ENCODE data around the gene TPSAB1.
"Not testable (repeated sequence)": the region's sequence is repeated elsewhere in the genome, so short reads cannot be mapped to it uniquely, and the experiment has no call there.

GRCh38 chr16:1247903-1248537, 7.5 kb downstream of the TPSAB1 start:
- not testable (repeated sequence) for TF ChIP-seq POLR2A (IDR thresholded peaks at IDR 0.05)
- TF ChIP-seq, protein P1, sequence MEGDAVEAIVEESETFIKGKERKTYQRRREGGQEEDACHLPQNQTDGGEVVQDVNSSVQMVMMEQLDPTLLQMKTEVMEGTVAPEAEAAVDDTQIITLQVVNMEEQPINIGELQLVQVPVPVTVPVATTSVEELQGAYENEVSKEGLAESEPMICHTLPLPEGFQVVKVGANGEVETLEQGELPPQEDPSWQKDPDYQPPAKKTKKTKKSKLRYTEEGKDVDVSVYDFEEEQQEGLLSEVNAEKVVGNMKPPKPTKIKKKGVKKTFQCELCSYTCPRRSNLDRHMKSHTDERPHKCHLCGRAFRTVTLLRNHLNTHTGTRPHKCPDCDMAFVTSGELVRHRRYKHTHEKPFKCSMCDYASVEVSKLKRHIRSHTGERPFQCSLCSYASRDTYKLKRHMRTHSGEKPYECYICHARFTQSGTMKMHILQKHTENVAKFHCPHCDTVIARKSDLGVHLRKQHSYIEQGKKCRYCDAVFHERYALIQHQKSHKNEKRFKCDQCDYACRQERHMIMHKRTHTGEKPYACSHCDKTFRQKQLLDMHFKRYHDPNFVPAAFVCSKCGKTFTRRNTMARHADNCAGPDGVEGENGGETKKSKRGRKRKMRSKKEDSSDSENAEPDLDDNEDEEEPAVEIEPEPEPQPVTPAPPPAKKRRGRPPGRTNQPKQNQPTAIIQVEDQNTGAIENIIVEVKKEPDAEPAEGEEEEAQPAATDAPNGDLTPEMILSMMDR (IDR thresholded peaks at IDR 0.05): not testable (repeated sequence)

All from Peyer's patch (tissue), 4 donors.